Measurements from ENCODE around the gene SOBP.

SOBP gene

DNA sequence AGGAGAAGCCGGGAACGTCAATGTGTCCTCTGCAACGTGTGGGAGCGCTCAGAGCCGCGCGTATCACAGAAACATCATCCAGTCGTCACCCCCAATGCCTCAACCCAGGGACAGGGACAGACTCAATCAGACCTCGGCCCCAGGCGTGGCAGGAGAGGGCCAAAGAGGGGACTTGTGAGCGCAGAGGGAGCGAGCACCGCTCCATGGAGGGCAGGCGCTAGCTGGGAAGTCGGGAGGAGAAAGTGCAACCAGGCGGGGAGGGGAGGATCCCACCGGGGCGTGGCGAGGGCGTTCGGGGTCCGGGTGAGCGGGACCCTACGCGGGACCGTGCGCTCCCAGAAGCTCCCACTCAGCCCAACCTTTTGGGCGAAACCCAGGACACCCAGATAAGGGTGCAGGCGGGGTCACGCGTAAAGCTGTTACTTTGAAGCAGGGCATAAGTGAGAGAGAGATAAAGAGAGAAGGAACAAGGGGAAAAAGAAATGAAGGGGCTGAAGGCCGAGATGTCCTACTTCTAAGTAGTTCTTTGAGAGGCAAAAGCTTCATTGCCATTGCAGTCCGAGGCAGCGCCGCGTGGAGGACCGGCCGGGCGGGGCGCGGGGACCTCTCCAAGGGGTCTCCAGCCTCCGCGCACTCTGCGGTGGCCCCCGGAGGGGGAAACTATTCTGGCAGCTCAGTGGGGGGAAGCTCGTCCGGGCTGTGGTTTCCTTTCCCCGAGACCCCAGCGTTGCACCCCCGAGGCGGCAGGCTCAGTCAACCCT, 862 bp upstream of the SOBP start:
- H2AFZ ChIP-seq (ENCODE audit: low read length, unreplicated experiment), result peak overlapping the region; percentile 70
- no peak overlapping the region for H3K27ac ChIP-seq (ENCODE audit: low read depth, low read length)
- peaks cover 14% of the 10 kb centered on the region for H3K4me1 ChIP-seq (ENCODE audit: control insufficient read depth, insufficient read depth, low read length, unreplicated experiment)
- peaks cover 55% of the 10 kb centered on the region for H3K27me3 ChIP-seq (ENCODE audit: insufficient read depth, low read length)
- H3K79me2 ChIP-seq (ENCODE audit: control insufficient read depth, insufficient read depth, low read length, unreplicated experiment), result no peaks in the 10 kb centered on the region
- H3K4me3 ChIP-seq (ENCODE audit: low read depth, low read length), result peak overlapping the region; percentile 88
- no peaks in the 10 kb centered on the region for H3K36me3 ChIP-seq (ENCODE audit: insufficient read depth, low read length)

DNA sequence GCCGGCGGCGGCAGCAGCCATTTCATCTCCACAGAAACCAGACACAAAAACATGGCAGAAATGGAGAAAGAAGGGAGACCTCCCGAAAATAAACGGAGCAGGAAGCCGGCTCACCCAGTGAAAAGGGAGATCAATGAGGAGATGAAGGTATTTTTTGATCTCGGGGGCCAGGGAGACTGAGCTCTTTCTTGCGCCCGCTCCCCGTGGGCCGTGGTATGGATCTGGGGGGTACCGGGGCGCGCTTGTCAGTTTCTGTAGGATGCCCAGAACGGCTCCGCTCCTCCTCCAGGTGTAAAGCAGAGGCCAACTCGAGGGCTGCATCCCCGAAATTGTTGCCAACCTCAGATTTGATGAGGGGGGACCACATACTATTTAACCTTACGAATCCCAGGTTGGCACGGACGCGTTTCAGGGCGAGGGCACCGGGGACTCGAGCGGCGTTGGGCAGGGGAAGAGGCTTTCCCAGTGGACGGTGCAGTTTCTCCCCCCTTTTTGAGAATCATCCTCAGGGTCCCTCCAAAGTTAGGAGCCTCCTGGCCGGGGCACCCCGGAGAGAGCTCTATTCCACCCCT, 735 bp downstream of the SOBP start:
- Histone ChIP-seq H3K4me3 (ENCODE audit: low read depth, low read length) (peak overlapping the region; percentile 88), H3K36me3 (ENCODE audit: insufficient read depth, low read length) (no peaks in the 10 kb centered on the region), H2AFZ (ENCODE audit: low read length, unreplicated experiment) (peak overlapping the region; percentile 96), H3K27me3 (ENCODE audit: insufficient read depth, low read length) (peaks cover 46% of the 10 kb centered on the region), H3K27ac (ENCODE audit: low read depth, low read length) (no peak overlapping the region), H3K79me2 (ENCODE audit: control insufficient read depth, insufficient read depth, low read length, unreplicated experiment) (no peaks in the 10 kb centered on the region), H3K4me1 (ENCODE audit: control insufficient read depth, insufficient read depth, low read length, unreplicated experiment) (peaks cover 21% of the 10 kb centered on the region)

DNA sequence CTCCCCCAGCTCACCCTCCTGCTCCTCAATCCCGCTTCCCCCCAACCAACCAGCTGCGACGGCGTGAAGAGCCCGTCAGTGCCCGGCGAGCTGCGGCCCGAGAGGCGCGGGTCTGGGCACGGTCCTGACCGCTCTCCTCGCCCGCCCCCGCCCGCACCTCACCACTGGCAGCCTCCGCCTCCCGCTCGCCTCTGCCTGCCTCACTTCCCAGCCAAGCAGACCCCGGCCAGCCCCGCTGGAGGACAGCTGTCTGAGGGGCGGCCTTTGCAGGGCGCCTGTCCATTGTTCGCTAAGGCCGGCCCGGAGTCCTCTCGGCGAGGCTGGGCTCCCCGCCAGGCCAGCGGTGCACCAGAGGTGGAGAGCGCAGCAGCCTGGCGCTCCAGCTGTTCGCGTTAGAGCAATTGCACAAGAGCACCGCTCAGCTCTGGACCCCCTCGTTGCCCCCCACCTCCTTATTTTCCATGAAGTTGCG, 1.3 kb downstream of the SOBP start:
- H3K27me3 ChIP-seq (ENCODE audit: insufficient read depth, low read length), result peaks cover 46% of the 10 kb centered on the region
- H3K27ac ChIP-seq (ENCODE audit: low read depth, low read length), result no peak overlapping the region
- peaks cover 21% of the 10 kb centered on the region for H3K4me1 ChIP-seq (ENCODE audit: control insufficient read depth, insufficient read depth, low read length, unreplicated experiment)
- peak overlapping the region; percentile 88 for H3K4me3 ChIP-seq (ENCODE audit: low read depth, low read length)
- H3K36me3 ChIP-seq (ENCODE audit: insufficient read depth, low read length), result no peaks in the 10 kb centered on the region
- H3K79me2 ChIP-seq (ENCODE audit: control insufficient read depth, insufficient read depth, low read length, unreplicated experiment), result no peaks in the 10 kb centered on the region
- peak overlapping the region; percentile 96 for H2AFZ ChIP-seq (ENCODE audit: low read length, unreplicated experiment)

GRCh38 chr6:107491760-107492660, 2.1 kb downstream of the SOBP start:
- Histone ChIP-seq H3K4me1 (ENCODE audit: control insufficient read depth, insufficient read depth, low read length, unreplicated experiment) (peaks cover 21% of the 10 kb centered on the region), H3K27ac (ENCODE audit: low read depth, low read length) (no peak overlapping the region), H2AFZ (ENCODE audit: low read length, unreplicated experiment) (no peak overlapping the region), H3K27me3 (ENCODE audit: insufficient read depth, low read length) (peaks cover 39% of the 10 kb centered on the region), H3K4me3 (ENCODE audit: low read depth, low read length) (peak overlapping the region; percentile 88), H3K36me3 (ENCODE audit: insufficient read depth, low read length) (no peaks in the 10 kb centered on the region), H3K79me2 (ENCODE audit: control insufficient read depth, insufficient read depth, low read length, unreplicated experiment) (no peaks in the 10 kb centered on the region)

GRCh38 chr6:107493158-107494057, 3.5 kb downstream of the SOBP start:
- Histone ChIP-seq H3K79me2 (ENCODE audit: control insufficient read depth, insufficient read depth, low read length, unreplicated experiment) (no peaks in the 10 kb centered on the region), H2AFZ (ENCODE audit: low read length, unreplicated experiment) (no peak overlapping the region), H3K27me3 (ENCODE audit: insufficient read depth, low read length) (peaks cover 25% of the 10 kb centered on the region), H3K36me3 (ENCODE audit: insufficient read depth, low read length) (no peaks in the 10 kb centered on the region), H3K4me3 (ENCODE audit: low read depth, low read length) (0 out of 2 replicates have a peak overlapping the region, but pooled peaks have one; percentile 0), H3K4me1 (ENCODE audit: control insufficient read depth, insufficient read depth, low read length, unreplicated experiment) (peaks cover 21% of the 10 kb centered on the region), H3K27ac (ENCODE audit: low read depth, low read length) (no peak overlapping the region)

DNA sequence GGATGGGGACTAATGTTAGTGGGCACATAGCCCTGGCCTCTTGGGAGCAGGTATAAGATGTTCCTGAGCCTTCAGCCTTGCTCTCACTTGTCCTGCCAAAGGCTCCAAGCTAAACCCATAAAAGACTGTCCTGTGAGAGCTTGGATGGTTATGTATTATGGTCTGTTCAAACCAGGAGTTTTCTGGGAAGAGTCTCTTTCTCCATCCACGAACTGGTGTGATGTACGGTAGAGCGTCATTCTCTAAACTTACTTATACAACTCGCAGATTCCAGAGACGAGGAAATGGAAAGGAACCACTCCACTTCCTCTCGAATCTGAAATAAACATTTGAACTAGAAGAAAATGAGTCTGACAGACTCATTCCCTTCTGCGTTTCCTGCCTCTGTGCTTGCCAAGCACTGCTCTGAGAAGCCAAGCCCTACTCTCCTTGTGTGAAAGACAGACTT, 5.3 kb downstream of the SOBP start:
- Histone ChIP-seq H3K4me1 (ENCODE audit: control insufficient read depth, insufficient read depth, low read length, unreplicated experiment) (peaks cover 21% of the 10 kb centered on the region), H3K4me3 (ENCODE audit: low read depth, low read length) (peak overlapping the region; percentile 39), H3K27ac (ENCODE audit: low read depth, low read length) (no peak overlapping the region)

GRCh38 chr6:107495971-107496370, 6.1 kb downstream of the SOBP start:
- Histone ChIP-seq H3K4me3 (ENCODE audit: low read depth, low read length) (no peak overlapping the region), H3K4me1 (ENCODE audit: control insufficient read depth, insufficient read depth, low read length, unreplicated experiment) (peaks cover 21% of the 10 kb centered on the region), H3K36me3 (ENCODE audit: insufficient read depth, low read length) (no peaks in the 10 kb centered on the region), H3K27me3 (ENCODE audit: insufficient read depth, low read length) (peaks cover 6% of the 10 kb centered on the region; the same call in 1 of the 2 replicates), H3K27ac (ENCODE audit: low read depth, low read length) (no peak overlapping the region), H2AFZ (ENCODE audit: low read length, unreplicated experiment) (no peak overlapping the region), H3K79me2 (ENCODE audit: control insufficient read depth, insufficient read depth, low read length, unreplicated experiment) (no peaks in the 10 kb centered on the region)

More for the DNA sequence above, 5.3 kb downstream of the SOBP start:
- H3K79me2 ChIP-seq (ENCODE audit: control insufficient read depth, insufficient read depth, low read length, unreplicated experiment), result no peaks in the 10 kb centered on the region
- H3K27me3 ChIP-seq (ENCODE audit: insufficient read depth, low read length), result peaks cover 13% of the 10 kb centered on the region; the same call in 1 of the 2 replicates
- H2AFZ ChIP-seq (ENCODE audit: low read length, unreplicated experiment), result no peak overlapping the region
- no peaks in the 10 kb centered on the region for H3K36me3 ChIP-seq (ENCODE audit: insufficient read depth, low read length)

GRCh38 chr6:107496892-107497684, 7.2 kb downstream of the SOBP start:
- Histone ChIP-seq H2AFZ (ENCODE audit: low read length, unreplicated experiment) (no peak overlapping the region), H3K27ac (ENCODE audit: low read depth, low read length) (no peak overlapping the region), H3K36me3 (ENCODE audit: insufficient read depth, low read length) (no peaks in the 10 kb centered on the region), H3K4me1 (ENCODE audit: control insufficient read depth, insufficient read depth, low read length, unreplicated experiment) (peaks cover 14% of the 10 kb centered on the region), H3K4me3 (ENCODE audit: low read depth, low read length) (no peak overlapping the region), H3K27me3 (ENCODE audit: insufficient read depth, low read length) (no peaks in the 10 kb centered on the region), H3K79me2 (ENCODE audit: control insufficient read depth, insufficient read depth, low read length, unreplicated experiment) (no peaks in the 10 kb centered on the region)

DNA sequence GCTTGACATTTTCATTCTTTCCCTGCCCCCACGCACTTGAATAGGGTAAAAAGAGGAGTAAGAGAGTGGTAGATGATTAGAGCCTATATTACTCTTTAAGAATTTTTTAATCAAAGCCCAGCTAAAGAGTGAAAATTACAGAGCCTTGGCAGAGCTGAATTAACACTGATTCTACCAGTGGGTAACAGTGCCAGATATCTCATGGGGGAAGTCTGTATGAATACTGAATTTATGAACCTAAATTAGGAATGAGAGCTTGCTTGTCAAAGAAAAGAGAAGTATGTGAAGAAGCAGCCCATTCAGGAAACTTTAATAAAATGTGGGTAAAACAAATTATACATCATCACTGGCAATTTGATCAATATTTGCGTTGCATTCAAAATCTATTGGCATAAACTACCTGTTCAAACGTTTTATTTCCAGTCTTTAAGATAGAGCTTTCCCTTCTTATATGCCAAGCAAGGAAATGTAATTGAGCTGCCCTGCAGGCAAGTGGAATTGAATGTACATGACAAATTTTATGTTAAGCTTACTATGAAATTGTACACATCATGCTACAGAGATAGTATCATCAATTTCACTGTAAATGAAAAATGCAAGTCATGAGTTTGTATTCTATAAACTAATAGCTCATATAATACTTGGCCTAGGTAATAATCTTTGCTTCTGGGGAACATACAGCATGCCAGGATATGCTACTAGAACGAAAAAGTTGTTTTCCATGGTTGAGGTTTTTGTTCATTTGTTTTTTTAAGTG, 14.5 kb downstream of the SOBP start:
- Histone ChIP-seq H3K4me1 (ENCODE audit: control insufficient read depth, insufficient read depth, low read length, unreplicated experiment) (no peaks in the 10 kb centered on the region), H2AFZ (ENCODE audit: low read length, unreplicated experiment) (no peak overlapping the region), H3K79me2 (ENCODE audit: control insufficient read depth, insufficient read depth, low read length, unreplicated experiment) (no peaks in the 10 kb centered on the region), H3K27ac (ENCODE audit: low read depth, low read length) (no peak overlapping the region), H3K36me3 (ENCODE audit: insufficient read depth, low read length) (no peaks in the 10 kb centered on the region), H3K27me3 (ENCODE audit: insufficient read depth, low read length) (peaks cover 5% of the 10 kb centered on the region; the same call in 1 of the 2 replicates), H3K4me3 (ENCODE audit: low read depth, low read length) (no peak overlapping the region)

Data from ACC112 (cell line).